COLO668 (cell line): ENCODE data around the gene COQ8B.
"Not testable (repeated sequence)": the region's sequence is repeated elsewhere in the genome, so short reads cannot be mapped to it uniquely, and the experiment has no call there.

Experiments
- DNase-seq: peaks from one replicate; lab custom pipeline; 2025; ENCODE audit not compliant: unreplicated experiment; lab: John Stamatoyannopoulos, UW

Gene COQ8B

GRCh38 chr19:40716482-40717324, at the start of gene COQ8B, which contains the start of gene ITPKC:
Gene COQ8B (minus strand): TSS chr19:40716886. CDS start chr19:40714632, 2,254 bp downstream.
Gene ITPKC (plus strand): TSS chr19:40717112. CDS start chr19:40717136, 24 bp downstream.
- peak; percentile 99 for DNase-seq

- DNase-seq, result not testable (repeated sequence)
These were observed 49.7 kb upstream of the COQ8B start for GRCh38 chr19:40766385-40766784.

GRCh38 chr19:40763963-40764362, 47.3 kb upstream of the COQ8B start:
- no peak for DNase-seq

- DNase-seq, result no peak
These were observed 46.8 kb upstream of the COQ8B start for GRCh38 chr19:40763526-40763925.

GRCh38 chr19:40762754-40763470, 46.2 kb upstream of the COQ8B start:
- no peak for DNase-seq

- no peak for DNase-seq
These were observed 42.7 kb upstream of the COQ8B start for GRCh38 chr19:40759352-40759751.

- no peak for DNase-seq
These were observed 41.8 kb upstream of the COQ8B start for GRCh38 chr19:40758491-40758890.

GRCh38 chr19:40756502-40757110, 39.9 kb upstream of the COQ8B start:
- no peak for DNase-seq

GRCh38 chr19:40755791-40756190, 39.1 kb upstream of the COQ8B start:
- no peak for DNase-seq

- DNase-seq, result no peak
These were observed 38.5 kb upstream of the COQ8B start for GRCh38 chr19:40755248-40755624.

- DNase-seq, result peak; percentile 36
These were observed 38.0 kb upstream of the COQ8B start for GRCh38 chr19:40754611-40755247.

- DNase-seq, result no peak
These were observed 35.6 kb upstream of the COQ8B start for GRCh38 chr19:40752257-40752781.

- peak; percentile 96 for DNase-seq
These were observed 34.3 kb upstream of the COQ8B start, which contains the start of gene SNRPA for GRCh38 chr19:40750874-40751537. Gene SNRPA (plus strand): TSS chr19:40751203. CDS start chr19:40751409, 206 bp downstream.

GRCh38 chr19:40750058-40750873, 33.6 kb upstream of the COQ8B start, which contains the start of gene ACTMAP:
Gene ACTMAP (minus strand): TSS chr19:40750477. CDS start chr19:40749803, 674 bp downstream.
- peak; percentile 99 for DNase-seq

- no peak for DNase-seq
These were observed 30.9 kb upstream of the COQ8B start for GRCh38 chr19:40747536-40747935.

- DNase-seq, result no peak
These were observed 28.7 kb upstream of the COQ8B start for GRCh38 chr19:40745402-40745780.

- DNase-seq, result peak; percentile 3
These were observed 28.1 kb upstream of the COQ8B start for GRCh38 chr19:40744554-40745401.

- no peak for DNase-seq
These were observed 27.2 kb upstream of the COQ8B start for GRCh38 chr19:40743926-40744325.
